Neural progenitor cell (in vitro differentiated cells): ENCODE results near the gene BOLA3.

ENCODE experiments used
- EZH2 ChIP-seq: fragments of 200-600 bp; sonication (generic); IDR thresholded peaks from 2 replicates; pipeline ENCODE4 v1.6.1; 2017; ENCODE audit warnings: antibody characterized with exemption, mild to moderate bottlenecking, moderate library complexity
- EZH2phosphoT487 ChIP-seq: fragments of 200-600 bp; sonication (generic); IDR thresholded peaks from 2 replicates; pipeline ENCODE4 v1.6.1; 2017; ENCODE audit warnings: antibody characterized with exemption
- TF ChIP-seq, protein P1 (sequence below): fragments of 200-600 bp; sonication (generic); IDR thresholded peaks from 2 replicates; pipeline ENCODE4 v1.5.1; 2017; ENCODE audit warnings: antibody characterized with exemption, mild to moderate bottlenecking

DNA sequence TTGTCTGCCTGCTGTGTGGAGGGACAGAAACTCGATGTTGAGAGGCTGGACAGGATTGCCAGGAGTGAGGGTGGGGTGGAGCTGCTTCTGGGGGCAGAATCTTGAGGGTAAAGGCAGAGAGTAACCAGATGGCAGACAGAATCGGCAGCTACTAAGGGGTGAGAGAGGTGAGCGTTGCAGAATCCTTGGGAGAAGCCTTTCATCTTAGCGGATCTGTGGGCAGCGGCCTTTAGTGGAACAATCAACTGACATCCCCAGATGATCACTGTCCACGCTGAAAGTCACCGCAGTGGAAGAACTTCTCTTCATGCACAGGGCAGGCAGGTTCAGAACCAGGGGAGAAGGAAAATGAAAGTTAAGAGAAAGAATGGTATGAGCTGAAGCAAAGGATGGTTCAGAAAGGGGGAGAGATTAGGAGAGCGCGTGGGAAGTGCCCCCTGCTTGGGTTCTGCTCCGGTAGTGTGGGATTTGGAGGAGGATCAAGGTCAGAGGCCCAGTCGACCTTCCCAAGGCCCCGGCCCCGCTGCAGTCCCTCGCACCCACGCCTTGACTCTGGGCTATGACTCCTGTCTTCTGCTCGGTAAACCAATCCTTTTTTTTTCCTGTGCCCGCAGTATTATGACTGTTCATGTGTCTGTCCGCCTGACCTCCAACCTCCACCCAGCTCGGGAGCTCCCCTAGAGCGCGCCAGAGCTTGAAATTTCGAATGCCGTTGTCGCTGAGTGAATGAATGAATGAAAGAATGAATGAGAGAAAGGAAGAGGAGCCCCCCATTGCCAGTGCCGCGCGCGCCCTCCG is 584 bp downstream of the BOLA3 start:
- TF ChIP-seq, protein P1, sequence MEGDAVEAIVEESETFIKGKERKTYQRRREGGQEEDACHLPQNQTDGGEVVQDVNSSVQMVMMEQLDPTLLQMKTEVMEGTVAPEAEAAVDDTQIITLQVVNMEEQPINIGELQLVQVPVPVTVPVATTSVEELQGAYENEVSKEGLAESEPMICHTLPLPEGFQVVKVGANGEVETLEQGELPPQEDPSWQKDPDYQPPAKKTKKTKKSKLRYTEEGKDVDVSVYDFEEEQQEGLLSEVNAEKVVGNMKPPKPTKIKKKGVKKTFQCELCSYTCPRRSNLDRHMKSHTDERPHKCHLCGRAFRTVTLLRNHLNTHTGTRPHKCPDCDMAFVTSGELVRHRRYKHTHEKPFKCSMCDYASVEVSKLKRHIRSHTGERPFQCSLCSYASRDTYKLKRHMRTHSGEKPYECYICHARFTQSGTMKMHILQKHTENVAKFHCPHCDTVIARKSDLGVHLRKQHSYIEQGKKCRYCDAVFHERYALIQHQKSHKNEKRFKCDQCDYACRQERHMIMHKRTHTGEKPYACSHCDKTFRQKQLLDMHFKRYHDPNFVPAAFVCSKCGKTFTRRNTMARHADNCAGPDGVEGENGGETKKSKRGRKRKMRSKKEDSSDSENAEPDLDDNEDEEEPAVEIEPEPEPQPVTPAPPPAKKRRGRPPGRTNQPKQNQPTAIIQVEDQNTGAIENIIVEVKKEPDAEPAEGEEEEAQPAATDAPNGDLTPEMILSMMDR, result no peak
- TF ChIP-seq EZH2phosphoT487 (no peak), EZH2 (no peak)
